IMR-90 (cell line): ENCODE measurements around the gene CCDC85B.

Experiments used
- BHLHE40 ChIP-seq: fragments of 150-350 bp; IDR thresholded peaks from 2 replicates; pipeline ENCODE4 v1.6.1; 2016; ENCODE audit warnings: mild to moderate bottlenecking, low read depth, low read length
- CTCF ChIP-seq: conservative IDR thresholded peaks from 2 replicates; pipeline ENCODE4 v1.5.1; 2012; ENCODE audit warnings: mild to moderate bottlenecking, low read depth, low read length, improper control_type of control experiment
- POLR2A ChIP-seq: IDR thresholded peaks from 2 replicates; pipeline ENCODE4 v1.6.1; 2012; ENCODE audit warnings: mild to moderate bottlenecking, low read depth, low read length
- RCOR1 ChIP-seq: IDR thresholded peaks from 2 replicates; pipeline ENCODE4 v1.6.1; 2012; ENCODE audit warnings: mild to moderate bottlenecking, low read length, improper control_type of control experiment; ENCODE audit not compliant: insufficient replicate concordance
- RFX5 ChIP-seq: IDR thresholded peaks from 2 replicates; pipeline ENCODE4 v1.8.0; 2012; ENCODE audit warnings: low read depth, mild to moderate bottlenecking, low read length, moderate library complexity

- TF ChIP-seq BHLHE40 (no peak), CTCF (no peak), POLR2A (no peak), RCOR1 (no peak), RFX5 (no peak)
Measured at GRCh38 chr11:65886826-65887722, 3.4 kb upstream of the CCDC85B start.
